Measurements from ENCODE around the gene LRMDA.

The LRMDA gene

DNA sequence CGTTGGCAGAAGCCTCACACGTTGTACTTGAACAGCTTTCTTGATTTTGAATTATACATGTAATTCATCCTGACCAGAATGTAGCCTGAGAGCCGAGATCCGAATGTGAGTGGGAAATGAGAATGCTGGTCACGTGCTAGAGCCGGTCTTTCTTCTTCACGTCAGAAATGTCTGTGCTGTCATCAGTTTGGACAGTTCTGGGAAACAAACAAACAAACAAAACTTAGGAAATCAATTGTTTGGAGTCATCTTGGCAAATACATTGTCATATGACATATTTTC, 729.8 kb downstream of the LRMDA start:
- ChIA-PET CTCF (interaction anchor here (0.7 kb wide), 1 partner anchor 360 kb away, joined by 3 read pairs; no protein-coding TSS in a partner anchor), POLR2A (no interaction called here)
- H3K4me3 ChIP-seq (ENCODE audit: low read depth, low read length) = no peak overlapping the region
- TF ChIP-seq ZNF791 (tag by site-specific recombination; IDR thresholded peaks at IDR 0.05) = no peak
- 0 out of 2 replicates have a peak, but pooled peaks have one; percentile 12 for TF ChIP-seq ZNF335 (tag by site-specific recombination; conservative IDR thresholded peaks at IDR 0.05)
- no peak for TF ChIP-seq ZNF138 (tag by site-specific recombination; IDR thresholded peaks at IDR 0.05; ENCODE audit: borderline replicate concordance)
- no peak for TF ChIP-seq ZNF768 (tag by site-specific recombination; IDR thresholded peaks at IDR 0.05)
- no peaks in the 10 kb centered on the region for H3K36me3 ChIP-seq (ENCODE audit: control insufficient read depth in 2 of 2, insufficient read depth in 1 of 2, low read length in 2 of 2)
- H3K9me3 ChIP-seq (ENCODE audit: control insufficient read depth, insufficient read depth, low read depth, low read length) = no peaks in the 10 kb centered on the region
- H3K27ac ChIP-seq (ENCODE audit: extremely low read depth, low read depth, low read length) = no peak overlapping the region; the same call in 1 of the 2 replicates
- H3K4me1 ChIP-seq (ENCODE audit: control insufficient read depth, insufficient read depth, low read length) = no peaks in the 10 kb centered on the region

- ChIA-PET POLR2A (no interaction called here), CTCF (interaction anchor here (0.6 kb wide), 1 partner anchor 135 kb away, joined by 5 read pairs; no protein-coding TSS in a partner anchor)
- Histone ChIP-seq H3K27ac (ENCODE audit: extremely low read depth, low read depth, low read length) (no peak overlapping the region), H3K9me3 (ENCODE audit: control insufficient read depth, insufficient read depth, low read depth, low read length) (no peaks in the 10 kb centered on the region), H3K4me3 (ENCODE audit: low read depth, low read length) (no peak overlapping the region), H3K36me3 (ENCODE audit: control insufficient read depth in 2 of 2, insufficient read depth in 1 of 2, low read length in 2 of 2) (no peaks in the 10 kb centered on the region), H3K4me1 (ENCODE audit: control insufficient read depth, insufficient read depth, low read length) (no peaks in the 10 kb centered on the region)
- TF ChIP-seq ZNF560 (tag by site-specific recombination; IDR thresholded peaks at IDR 0.05; ENCODE audit: borderline replicate concordance) (no peak), ZBTB1 (tag by site-specific recombination; IDR thresholded peaks at IDR 0.05) (no peak), ZNF501 (tag by site-specific recombination; IDR thresholded peaks at IDR 0.05) (no peak), ZNF670 (tag by site-specific recombination; IDR thresholded peaks at IDR 0.05; ENCODE audit: low read depth) (no peak), ZNF311 (tag by site-specific recombination; IDR thresholded peaks at IDR 0.05; ENCODE audit: borderline replicate concordance) (no peak), YY1 (tag by site-specific recombination; IDR thresholded peaks at IDR 0.05) (no peak), ZNF555 (tag by site-specific recombination; conservative IDR thresholded peaks at IDR 0.05) (no peak), OVOL3 (tag by site-specific recombination; IDR thresholded peaks at IDR 0.05) (no peak), ZSCAN30 (tag by site-specific recombination; IDR thresholded peaks at IDR 0.05) (no peak), EGR2 (tag by site-specific recombination; IDR thresholded peaks at IDR 0.05; ENCODE audit: low read depth) (no peak), ZNF302 (tag by site-specific recombination; IDR thresholded peaks at IDR 0.05; ENCODE audit: low read depth) (no peak), ZNF785 (tag by site-specific recombination; IDR thresholded peaks at IDR 0.05) (no peak), ZNF830 (tag by site-specific recombination; IDR thresholded peaks at IDR 0.05; ENCODE audit: low read depth) (no peak)
Measured at GRCh38 chr10:76168437-76168836, 737.0 kb downstream of the LRMDA start.

DNA sequence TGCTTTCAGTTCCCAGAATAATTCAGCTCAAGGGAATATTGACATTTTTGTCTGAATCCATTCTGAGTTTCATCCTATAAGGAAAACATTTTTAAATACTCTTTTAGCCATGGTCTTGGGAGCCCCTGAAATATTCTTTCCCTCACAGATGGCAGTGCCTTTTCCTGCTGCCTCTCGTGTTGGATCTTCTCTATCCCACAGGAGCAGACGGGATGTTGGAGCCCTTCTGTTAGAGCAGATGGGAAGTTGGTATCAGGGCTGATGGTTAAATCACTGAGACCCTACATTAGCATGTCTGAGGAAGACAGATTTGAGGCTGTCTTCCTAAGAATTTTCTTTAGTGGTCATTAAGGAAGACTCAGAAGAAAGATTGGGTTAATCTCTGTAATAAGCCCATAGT, 737.8 kb downstream of the LRMDA start:
- no peak for TF ChIP-seq PATZ1 (tag by site-specific recombination; IDR thresholded peaks at IDR 0.05)
- TF ChIP-seq ZNF792 (tag by site-specific recombination; IDR thresholded peaks at IDR 0.05) = no peak
- TF ChIP-seq ZNF266 (tag by site-specific recombination; IDR thresholded peaks at IDR 0.05; ENCODE audit: low read depth) = no peak
- no peak for TF ChIP-seq GFI1B (tag by site-specific recombination; IDR thresholded peaks at IDR 0.05)
- no peak for TF ChIP-seq GLI2 (tag by site-specific recombination; IDR thresholded peaks at IDR 0.05; ENCODE audit: borderline replicate concordance, low read depth)
- no peak for TF ChIP-seq ZNF629 (tag by site-specific recombination; IDR thresholded peaks at IDR 0.05)
- TF ChIP-seq ZNF148 (tag by site-specific recombination; IDR thresholded peaks at IDR 0.05; ENCODE audit: borderline replicate concordance) = no peak
- TF ChIP-seq ZNF621 (tag by site-specific recombination; IDR thresholded peaks at IDR 0.05) = no peak
- no peak for TF ChIP-seq ZNF837 (tag by site-specific recombination; IDR thresholded peaks at IDR 0.05)
- no peak for TF ChIP-seq ZNF549 (tag by site-specific recombination; IDR thresholded peaks at IDR 0.05)
- TF ChIP-seq, protein P1, sequence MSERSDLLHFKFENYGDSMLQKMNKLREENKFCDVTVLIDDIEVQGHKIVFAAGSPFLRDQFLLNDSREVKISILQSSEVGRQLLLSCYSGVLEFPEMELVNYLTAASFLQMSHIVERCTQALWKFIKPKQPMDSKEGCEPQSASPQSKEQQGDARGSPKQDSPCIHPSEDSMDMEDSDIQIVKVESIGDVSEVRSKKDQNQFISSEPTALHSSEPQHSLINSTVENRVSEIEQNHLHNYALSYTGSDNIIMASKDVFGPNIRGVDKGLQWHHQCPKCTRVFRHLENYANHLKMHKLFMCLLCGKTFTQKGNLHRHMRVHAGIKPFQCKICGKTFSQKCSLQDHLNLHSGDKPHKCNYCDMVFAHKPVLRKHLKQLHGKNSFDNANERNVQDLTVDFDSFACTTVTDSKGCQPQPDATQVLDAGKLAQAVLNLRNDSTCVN (tag by site-specific recombination; optimal IDR thresholded peaks at IDR 0.05) = no peak
- TF ChIP-seq ZNF433 (tag by site-specific recombination; IDR thresholded peaks at IDR 0.05; ENCODE audit: low read depth) = no peak
- TF ChIP-seq ZNF677 (tag by site-specific recombination; IDR thresholded peaks at IDR 0.05) = no peak
- H3K36me3 ChIP-seq (ENCODE audit: control insufficient read depth in 2 of 2, insufficient read depth in 1 of 2, low read length in 2 of 2) = no peaks in the 10 kb centered on the region
- ChIA-PET POLR2A (no interaction called here), CTCF (interaction anchor here (0.7 kb wide), 1 partner anchor 333 kb away, joined by 3 read pairs; no protein-coding TSS in a partner anchor)
- H3K27ac ChIP-seq (ENCODE audit: extremely low read depth, low read depth, low read length) = no peak overlapping the region
- no peak overlapping the region for H3K4me3 ChIP-seq (ENCODE audit: low read depth, low read length)
- no peaks in the 10 kb centered on the region for H3K4me1 ChIP-seq (ENCODE audit: control insufficient read depth, insufficient read depth, low read length)
- H3K9me3 ChIP-seq (ENCODE audit: control insufficient read depth, insufficient read depth, low read depth, low read length) = no peaks in the 10 kb centered on the region
